Astrocyte of the cerebellum (primary cell): ENCODE results near the gene YRDC.
"Not testable (repeated sequence)": the region's sequence is repeated elsewhere in the genome, so short reads cannot be mapped to it uniquely, and the experiment has no call there.

ENCODE experiments used
- DNase-seq: peaks from one replicate; pipeline ENCODE4 v3.0.0-alpha.2; 2011; ENCODE audit warnings: low read depth
- H3K4me3 ChIP-seq: 2 replicates; pipeline ENCODE4 v1.5.1; 2011; ENCODE audit warnings: mild to moderate bottlenecking, low read depth, low read length, moderate library complexity
- in situ Hi-C: cut with HindIII; loops from 2 replicates; pipeline ENCODE4 v1.10.0; 2017; ENCODE audit warnings: low sequenced_read_pairs
- TF ChIP-seq, protein P1 (sequence below): IDR thresholded peaks from 2 replicates; pipeline ENCODE4 v1.5.1; 2012; ENCODE audit warnings: low read length, low read depth, moderate library complexity, mild to moderate bottlenecking; ENCODE audit errors: missing control alignments

The YRDC gene

DNA sequence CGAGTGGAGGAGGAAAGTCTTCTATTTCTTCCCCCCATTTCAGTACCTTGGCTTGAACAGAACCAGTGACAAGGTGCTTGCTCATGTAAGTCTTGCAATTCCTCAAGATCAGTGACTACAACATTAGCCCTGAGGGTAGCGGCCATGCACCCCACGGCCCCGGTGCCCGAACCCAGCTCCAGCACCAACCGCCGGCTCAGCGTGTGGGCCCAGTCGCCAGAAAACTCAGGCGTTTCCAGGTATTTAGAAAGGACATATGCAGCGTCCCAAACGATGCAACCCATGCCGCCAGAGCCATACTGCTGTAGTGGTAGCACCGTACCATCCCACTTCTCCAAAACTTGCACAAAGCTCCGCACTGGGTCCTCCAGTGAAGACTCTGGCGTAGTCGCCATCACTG, 25.5 kb downstream of the YRDC start:
- H3K4me3 ChIP-seq, result no peak overlapping the region
- TF ChIP-seq, protein P1, sequence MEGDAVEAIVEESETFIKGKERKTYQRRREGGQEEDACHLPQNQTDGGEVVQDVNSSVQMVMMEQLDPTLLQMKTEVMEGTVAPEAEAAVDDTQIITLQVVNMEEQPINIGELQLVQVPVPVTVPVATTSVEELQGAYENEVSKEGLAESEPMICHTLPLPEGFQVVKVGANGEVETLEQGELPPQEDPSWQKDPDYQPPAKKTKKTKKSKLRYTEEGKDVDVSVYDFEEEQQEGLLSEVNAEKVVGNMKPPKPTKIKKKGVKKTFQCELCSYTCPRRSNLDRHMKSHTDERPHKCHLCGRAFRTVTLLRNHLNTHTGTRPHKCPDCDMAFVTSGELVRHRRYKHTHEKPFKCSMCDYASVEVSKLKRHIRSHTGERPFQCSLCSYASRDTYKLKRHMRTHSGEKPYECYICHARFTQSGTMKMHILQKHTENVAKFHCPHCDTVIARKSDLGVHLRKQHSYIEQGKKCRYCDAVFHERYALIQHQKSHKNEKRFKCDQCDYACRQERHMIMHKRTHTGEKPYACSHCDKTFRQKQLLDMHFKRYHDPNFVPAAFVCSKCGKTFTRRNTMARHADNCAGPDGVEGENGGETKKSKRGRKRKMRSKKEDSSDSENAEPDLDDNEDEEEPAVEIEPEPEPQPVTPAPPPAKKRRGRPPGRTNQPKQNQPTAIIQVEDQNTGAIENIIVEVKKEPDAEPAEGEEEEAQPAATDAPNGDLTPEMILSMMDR, result no peak
- DNase-seq, result no peak
- in situ Hi-C loops, result no loop called here

DNA sequence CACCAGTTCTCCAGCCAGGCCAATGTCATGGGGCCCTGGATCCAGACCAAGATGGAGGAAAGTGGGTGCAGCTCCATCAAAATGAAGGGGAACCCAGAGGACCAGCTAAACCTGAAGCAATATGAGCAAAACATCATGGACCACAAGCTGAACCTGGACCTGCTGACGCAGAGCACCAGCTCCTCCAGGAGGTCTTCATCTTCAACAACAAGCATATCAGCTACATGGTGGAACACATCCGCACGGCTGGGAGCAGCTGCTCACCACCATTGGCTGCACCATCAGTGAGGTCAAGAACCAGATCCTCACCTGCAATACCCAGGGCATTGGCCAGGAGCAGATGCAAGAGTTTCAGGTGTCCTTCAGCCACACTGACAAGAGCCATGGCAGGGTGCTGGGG, 29.4 kb downstream of the YRDC start:
- no peak overlapping the region for H3K4me3 ChIP-seq
- in situ Hi-C loops, result no loop called here
- TF ChIP-seq, protein P1, result no peak
- no peak for DNase-seq

DNA sequence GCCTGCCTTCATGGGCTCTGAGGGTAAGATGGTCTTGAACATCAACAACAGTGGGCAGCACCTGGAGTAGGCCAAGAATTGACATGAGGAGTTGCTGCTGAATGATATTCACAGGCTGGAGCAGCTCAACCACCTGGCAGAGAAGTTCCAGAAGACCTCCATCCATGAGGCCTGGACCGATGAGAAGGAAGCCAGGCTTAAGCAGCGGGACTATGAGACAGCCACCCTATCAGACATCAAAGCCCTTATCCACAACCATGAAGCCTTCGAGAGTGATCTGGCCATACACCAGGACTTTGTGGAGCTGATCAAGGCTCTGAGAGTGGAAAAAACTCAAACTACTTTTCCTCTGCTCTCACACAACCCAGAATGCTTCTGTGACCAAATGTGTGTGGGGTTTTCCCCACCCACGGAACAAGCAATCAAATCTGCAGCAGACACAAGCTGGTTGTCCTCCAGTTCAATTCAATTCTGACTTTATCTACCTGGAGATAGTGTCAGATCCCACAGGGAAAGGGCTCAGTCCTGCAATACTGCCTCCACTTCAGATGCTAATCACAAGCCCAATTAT, 31.0 kb downstream of the YRDC start:
- no peak overlapping the region for H3K4me3 ChIP-seq
- TF ChIP-seq, protein P1, result no peak
- no peak for DNase-seq
- in situ Hi-C loops, result no loop called here

DNA sequence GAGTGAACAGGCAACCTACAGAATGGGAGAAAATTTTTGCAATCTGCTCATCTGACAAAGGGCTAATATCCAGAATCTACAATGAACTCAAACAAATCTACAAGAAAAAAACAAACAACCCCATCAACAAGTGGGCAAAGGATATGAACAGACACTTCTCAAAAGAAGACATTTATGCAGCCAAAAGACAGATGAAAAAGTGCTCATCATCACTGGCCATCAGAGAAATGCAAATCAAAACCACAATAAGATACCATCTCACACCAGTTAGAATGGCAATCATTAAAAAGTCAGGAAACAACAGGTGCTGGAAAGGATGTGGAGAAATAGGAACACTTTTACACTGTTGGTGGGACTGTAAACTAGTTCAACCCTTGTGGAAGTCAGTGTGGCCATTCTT, 36.6 kb downstream of the YRDC start:
- in situ Hi-C loops, DNase-seq, H3K4me3 ChIP-seq: not testable (repeated sequence)

DNA sequence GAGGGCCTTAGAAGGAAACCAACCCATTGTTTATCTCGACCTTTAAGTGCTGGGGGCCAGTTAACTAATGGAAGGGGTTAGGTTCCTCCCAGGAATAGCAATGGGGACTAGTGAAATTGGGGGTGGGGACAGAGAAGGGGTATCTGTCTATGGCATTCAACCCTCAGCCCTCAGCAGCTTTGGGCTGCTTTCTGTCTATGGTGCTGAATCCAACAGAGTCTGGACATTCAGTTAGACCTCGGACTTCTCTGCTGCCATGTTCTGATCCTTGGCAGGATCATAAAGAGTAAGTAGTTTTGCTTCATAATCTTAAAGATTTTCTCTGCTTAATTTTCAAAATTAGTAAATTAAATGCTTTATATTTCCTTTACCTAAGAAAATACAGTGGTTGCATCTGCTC, 40.5 kb downstream of the YRDC start:
- in situ Hi-C loops, result no loop called here
- no peak overlapping the region for H3K4me3 ChIP-seq
- no peak for DNase-seq
- TF ChIP-seq, protein P1, result no peak

DNA sequence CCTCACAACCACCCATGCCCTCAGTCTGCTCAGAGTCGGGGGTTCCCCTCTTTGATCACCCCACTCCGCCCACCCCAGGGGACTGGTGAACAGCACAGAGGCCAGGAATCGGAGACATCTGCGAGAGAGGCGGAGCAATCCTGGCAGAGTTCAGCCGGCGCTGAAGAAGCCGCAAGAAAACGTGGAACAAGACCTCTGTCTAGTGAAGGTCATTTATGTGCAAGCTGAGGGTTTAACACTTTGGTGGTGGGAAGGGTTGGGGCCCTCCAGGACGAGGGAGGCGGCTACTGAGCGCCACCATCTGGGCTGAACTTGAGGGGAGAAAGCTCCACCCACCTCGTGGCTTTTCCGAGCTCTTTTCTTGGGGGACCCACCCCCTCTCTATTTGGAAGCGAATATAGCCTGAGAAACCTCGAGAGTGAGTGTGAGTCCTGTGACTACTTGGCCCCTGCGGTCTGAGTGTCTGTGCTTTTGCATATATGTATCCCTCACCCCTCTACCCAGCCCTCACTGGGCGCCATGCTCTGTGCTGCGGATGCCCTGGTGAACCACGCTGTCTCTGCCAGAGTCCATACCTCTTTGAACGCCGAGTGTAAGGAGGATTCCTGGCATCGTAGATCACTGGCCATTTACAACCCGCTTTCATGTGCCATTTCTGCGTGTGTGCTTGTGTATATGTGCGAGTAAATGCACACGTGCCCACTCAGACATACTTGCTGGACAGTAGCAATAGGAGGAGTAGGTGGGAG, 41.9 kb downstream of the YRDC start:
- DNase-seq, result no peak
- H3K4me3 ChIP-seq, result no peak overlapping the region
- in situ Hi-C loops, result no loop called here
- TF ChIP-seq, protein P1, result no peak

DNA sequence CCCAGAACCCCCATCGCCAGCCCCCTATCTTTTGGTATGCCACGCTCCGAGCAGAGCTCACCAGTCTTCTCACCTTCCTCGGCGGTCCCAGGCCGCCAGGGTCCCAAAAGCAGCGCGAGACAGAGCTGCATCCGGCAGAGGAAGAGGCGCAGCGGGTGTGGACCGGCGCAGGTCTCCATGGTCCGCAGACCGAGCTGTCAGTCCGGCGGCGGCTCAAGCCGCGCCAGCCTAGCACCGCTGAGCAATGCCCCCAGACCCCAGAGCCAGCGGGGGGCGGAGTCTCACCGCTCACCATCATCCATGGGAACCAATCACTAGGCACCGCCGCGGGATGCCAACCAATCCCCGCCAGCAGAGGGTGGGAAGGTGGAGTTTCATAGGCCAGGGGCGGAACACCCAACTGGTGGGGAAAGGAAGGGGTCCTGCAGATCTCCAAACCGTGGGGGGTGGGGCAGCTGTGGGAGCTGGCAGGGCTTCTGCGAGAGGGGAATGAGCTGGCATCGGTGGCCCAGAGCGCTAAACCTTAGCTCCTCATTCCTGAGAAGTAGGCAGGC, 43.0 kb downstream of the YRDC start, which contains the start of gene EPHA10:
EPHA10 (minus strand) TSS at position 233 of the 554 bp plus-strand sequence; CDS start at position 179, 54 bp downstream.
- in situ Hi-C loops, result no loop called here
- TF ChIP-seq, protein P1, result no peak
- DNase-seq, result no peak

More for the DNA sequence above, 43.0 kb downstream of the YRDC start, which contains the start of gene EPHA10:
- no peak within 1 kb of the TSS for H3K4me3 ChIP-seq
